HepG2 (cell line): ENCODE data around the gene FBXL13. TPM values are rescaled to one million over a fixed set of nuclear protein-coding genes. Genes with fewer than 3 reads are reported as not detected.

Experiments
- ARHGAP35 ChIP-seq: sonication (generic); formaldehyde crosslinking; IDR thresholded peaks from 2 replicates; pipeline ENCODE4 v1.9.0; 2022; ENCODE audit warnings: mild to moderate bottlenecking, inconsistent platforms, moderate library complexity, missing genetic modification reagents, borderline replicate concordance
- CAMTA2 ChIP-seq: sonication (generic); formaldehyde crosslinking; IDR thresholded peaks from 2 replicates; pipeline ENCODE4 v1.4.0; 2020; ENCODE audit warnings: mild to moderate bottlenecking, missing genetic modification reagents, borderline replicate concordance
- CBX2 ChIP-seq, 2 experiments: fragments of 200-600 bp in 1 of 2; sonication (generic); formaldehyde crosslinking in 1 of 2; IDR thresholded peaks; 2 replicates each; pipeline versions ENCODE4 v1.7.0 to v1.8.1; 2018 to 2022; ENCODE audit warnings: low read depth in 2 of 2, low read length in 1 of 2, mild to moderate bottlenecking in 1 of 2, missing genetic modification reagents in 1 of 2
- DPF2 ChIP-seq: sonication (generic); formaldehyde crosslinking; IDR thresholded peaks from 2 replicates; pipeline ENCODE4 v1.4.0; 2020; ENCODE audit warnings: mild to moderate bottlenecking, low read depth, missing genetic modification reagents, borderline replicate concordance
- FOXP1 ChIP-seq, 2 experiments: fragments of 450-650 bp in 1 of 2; IDR thresholded peaks; 2 replicates each; pipeline ENCODE4 v1.6.1; 2017 to 2018; ENCODE audit warnings: antibody characterized with exemption in 1 of 2
- GMEB1 ChIP-seq: sonication (generic); formaldehyde crosslinking; IDR thresholded peaks from 2 replicates; pipeline ENCODE4 v1.5.1; 2020; ENCODE audit warnings: missing genetic modification reagents, mild to moderate bottlenecking, borderline replicate concordance
- HNRNPK ChIP-seq: fragments of 200-400 bp; formaldehyde crosslinking; IDR thresholded peaks from 2 replicates; pipeline ENCODE4 v1.6.1; 2018; ENCODE audit warnings: low read length, low read depth, moderate library complexity, mild to moderate bottlenecking; ENCODE audit not compliant: poor library complexity, severe bottlenecking
- KAT8 ChIP-seq: IDR thresholded peaks from 2 replicates; pipeline ENCODE4 v1.6.1; 2016; ENCODE audit warnings: missing genetic modification reagents, missing compliant biosample characterization
- KLF12 ChIP-seq: sonication (generic); formaldehyde crosslinking; IDR thresholded peaks from 2 replicates; pipeline ENCODE4 v1.4.0; 2020; ENCODE audit warnings: missing genetic modification reagents, borderline replicate concordance
- MYNN ChIP-seq: sonication (generic); formaldehyde crosslinking; IDR thresholded peaks from 2 replicates; pipeline ENCODE4 v1.4.0; 2020; ENCODE audit warnings: mild to moderate bottlenecking, low read depth, missing genetic modification reagents
- PLSCR1 ChIP-seq: sonication (generic); formaldehyde crosslinking; IDR thresholded peaks from 2 replicates; pipeline ENCODE4 v1.5.0; 2020; ENCODE audit warnings: missing genetic modification reagents, mild to moderate bottlenecking, borderline replicate concordance
- POGZ ChIP-seq: sonication (generic); formaldehyde crosslinking; IDR thresholded peaks from 2 replicates; pipeline ENCODE4 v1.4.0; 2020; ENCODE audit warnings: mild to moderate bottlenecking, missing genetic modification reagents
- TFDP1 ChIP-seq: IDR thresholded peaks from 2 replicates; pipeline ENCODE4 v1.6.1; 2016; ENCODE audit warnings: missing compliant biosample characterization, missing genetic modification reagents, borderline replicate concordance
- THAP9 ChIP-seq: sonication (generic); formaldehyde crosslinking; IDR thresholded peaks from 2 replicates; pipeline ENCODE4; 2020; ENCODE audit warnings: missing genetic modification reagents, mild to moderate bottlenecking, borderline replicate concordance
- ZKSCAN8 ChIP-seq: IDR thresholded peaks from 2 replicates; pipeline ENCODE4 v1.6.1; 2016; ENCODE audit warnings: borderline replicate concordance, missing genetic modification reagents, missing compliant biosample characterization
- ZNF124 ChIP-seq: sonication (generic); formaldehyde crosslinking; IDR thresholded peaks from 2 replicates; pipeline ENCODE4 v1.4.0; 2020; ENCODE audit warnings: missing genetic modification reagents
- ZNF530 ChIP-seq: sonication (generic); formaldehyde crosslinking; IDR thresholded peaks from 2 replicates; pipeline ENCODE4 v1.5.0; 2020; ENCODE audit warnings: low read depth, mild to moderate bottlenecking, missing genetic modification reagents
- ZNF556 ChIP-seq: sonication (generic); formaldehyde crosslinking; IDR thresholded peaks from 2 replicates; pipeline ENCODE4 v1.4.0; 2020; ENCODE audit warnings: mild to moderate bottlenecking, missing genetic modification reagents, borderline replicate concordance
- ZNF564 ChIP-seq: sonication (generic); formaldehyde crosslinking; IDR thresholded peaks from 2 replicates; pipeline ENCODE4 v1.8.1; 2023; ENCODE audit warnings: mild to moderate bottlenecking, missing genetic modification reagents
- ZNF883 ChIP-seq: sonication (generic); formaldehyde crosslinking; IDR thresholded peaks from 2 replicates; pipeline ENCODE4 v1.5.1; 2020; ENCODE audit warnings: mild to moderate bottlenecking, missing genetic modification reagents; ENCODE audit errors: not compliant biosample characterization
- ZSCAN25 ChIP-seq: sonication (generic); formaldehyde crosslinking; IDR thresholded peaks from 2 replicates; pipeline ENCODE4 v1.8.0; 2022; ENCODE audit warnings: mild to moderate bottlenecking, missing genetic modification reagents
- polyA plus RNA-seq, 8 experiments: library from polyadenylated mRNA; depleted of rRNA in 3 of 8; stranded (reverse) in 7 of 8; unstranded in 1 of 8; fragments of >200 nt; fragmentation: Illumina TruSeq in 4 of 8; extraction: Trizol in 4 of 8; gene quantifications; 2 replicates each; pipeline versions ENCODE4 v1.2.1 to v1.2.3, GENCODE V29; 2011 to 2016; ENCODE audit warnings: low read depth in 4 of 8, missing spikeins in 1 of 8, mixed read lengths in 1 of 8; ENCODE audit not compliant: insufficient read depth in 1 of 8
- total RNA-seq, 5 experiments: library from RNA; depleted of rRNA; stranded (reverse); fragments of >200 nt; fragmentation: Illumina TruSeq; extraction: Trizol; gene quantifications; 2 replicates each; pipeline ENCODE4 v1.2.3, GENCODE V29; 2016; ENCODE audit warnings: low read depth in 1 of 5
- TF ChIP-seq, protein P1 (sequence below): sonication (generic); formaldehyde crosslinking; conservative IDR thresholded peaks from 2 replicates; pipeline ENCODE4 v1.4.0; 2020; ENCODE audit warnings: missing genetic modification reagents

Gene FBXL13
- total and polyA plus RNA-seq, 2 of the 13 experiments (the other 11 are each of a cell fraction or from before 2014, with no cell fraction given) = 0.24 to 0.77 TPM

DNA sequence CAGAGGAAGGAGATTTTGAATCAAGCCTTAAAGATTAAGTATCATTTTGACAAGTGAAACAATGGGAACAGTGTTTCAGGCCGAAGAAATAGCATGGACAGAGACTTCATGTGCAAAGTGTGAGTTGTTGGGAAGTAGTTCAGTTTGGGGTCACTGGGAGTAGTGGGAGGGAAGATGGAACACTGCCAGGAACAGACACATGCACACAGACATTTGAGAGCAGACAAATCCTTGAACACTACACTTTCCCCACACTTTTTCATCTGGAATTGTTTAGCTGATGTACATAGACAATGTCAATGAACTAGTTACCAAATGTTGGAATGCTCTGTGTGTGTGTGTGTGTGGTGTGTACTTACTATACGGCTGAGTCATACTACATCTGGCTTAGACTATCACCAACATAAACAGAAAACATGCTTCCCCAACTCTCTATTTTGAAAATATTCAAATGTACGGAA is 214.2 kb downstream of the FBXL13 start (continued):
- TF ChIP-seq KLF12 (no peak), TFDP1 (CRISPR knock-in tag) (no peak), ZNF564 (CRISPR knock-in tag) (no peak), PLSCR1 (CRISPR knock-in tag) (no peak), ZNF883 (CRISPR knock-in tag) (no peak), KAT8 (CRISPR knock-in tag) (peak; percentile 20; the same call in 1 of the 2 replicates), DPF2 (CRISPR knock-in tag) (no peak), ARHGAP35 (CRISPR knock-in tag) (no peak), CAMTA2 (CRISPR knock-in tag) (no peak), ZNF556 (CRISPR knock-in tag) (no peak), HNRNPK (no peak), ZNF530 (CRISPR knock-in tag) (no peak), ZSCAN25 (CRISPR knock-in tag) (no peak), GMEB1 (CRISPR knock-in tag) (no peak), CBX2 (IDR thresholded peaks at IDR 0.05; ENCODE audit: low read depth, low read length) (no peak), CBX2 (CRISPR knock-in tag; IDR thresholded peaks at IDR 0.05; ENCODE audit: low read depth) (no peak), MYNN (CRISPR knock-in tag) (no peak), POGZ (CRISPR knock-in tag) (no peak; the same call in 1 of the 2 replicates), THAP9 (CRISPR knock-in tag) (no peak), ZKSCAN8 (CRISPR knock-in tag) (no peak), ZNF124 (CRISPR knock-in tag) (no peak), FOXP1 (IDR thresholded peaks at IDR 0.05) (peak; percentile 48; the same call in 1 of the 2 replicates), FOXP1 (CRISPR knock-in tag; IDR thresholded peaks at IDR 0.05) (peak; percentile 83)
- TF ChIP-seq, protein P1, sequence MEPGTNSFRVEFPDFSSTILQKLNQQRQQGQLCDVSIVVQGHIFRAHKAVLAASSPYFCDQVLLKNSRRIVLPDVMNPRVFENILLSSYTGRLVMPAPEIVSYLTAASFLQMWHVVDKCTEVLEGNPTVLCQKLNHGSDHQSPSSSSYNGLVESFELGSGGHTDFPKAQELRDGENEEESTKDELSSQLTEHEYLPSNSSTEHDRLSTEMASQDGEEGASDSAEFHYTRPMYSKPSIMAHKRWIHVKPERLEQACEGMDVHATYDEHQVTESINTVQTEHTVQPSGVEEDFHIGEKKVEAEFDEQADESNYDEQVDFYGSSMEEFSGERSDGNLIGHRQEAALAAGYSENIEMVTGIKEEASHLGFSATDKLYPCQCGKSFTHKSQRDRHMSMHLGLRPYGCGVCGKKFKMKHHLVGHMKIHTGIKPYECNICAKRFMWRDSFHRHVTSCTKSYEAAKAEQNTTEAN (CRISPR knock-in tag) = peak; percentile 75; the same call in 1 of the 2 replicates
